Measurements from ENCODE around the gene PAM16.
"Not testable (repeated sequence)": the region's sequence is repeated elsewhere in the genome, so short reads cannot be mapped to it uniquely, and the experiment has no call there.

The PAM16 gene

DNA sequence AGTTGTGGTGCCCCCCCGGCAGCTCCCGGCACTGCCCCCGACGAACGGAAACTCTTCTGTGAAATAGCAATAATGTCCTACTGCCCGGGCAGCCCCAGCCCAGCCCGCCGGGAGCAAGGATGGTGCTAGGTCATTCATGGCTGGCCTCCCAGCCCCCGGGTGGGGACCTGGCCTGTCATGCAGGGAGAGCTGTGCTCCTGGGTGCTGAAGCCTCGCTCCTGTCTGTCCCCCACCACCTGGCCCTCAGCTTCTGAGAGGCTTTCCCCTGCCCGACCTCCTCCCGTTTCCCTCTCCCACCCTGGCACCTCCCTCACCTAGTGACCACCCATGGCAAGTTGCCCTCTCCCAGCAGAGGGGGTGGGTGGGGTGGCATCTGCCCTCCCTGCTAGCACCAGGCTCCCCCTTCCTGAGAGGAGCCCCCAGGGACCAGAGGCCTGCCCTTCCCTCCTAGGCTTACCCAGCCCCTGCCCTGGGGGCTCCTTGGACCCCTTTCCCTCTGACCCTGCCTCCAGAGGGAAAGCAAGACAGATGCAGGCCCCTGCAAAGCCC, 13.5 kb downstream of the PAM16 start:
- DNase-seq (ENCODE audit: insufficient read length, low spot score): no peak
- FAIRE-seq: no peak

- FAIRE-seq (no peak), DNase-seq (ENCODE audit: insufficient read length, low spot score) (no peak)
These were observed 14.2 kb downstream of the PAM16 start for GRCh38 chr16:4336701-4337539.

DNA sequence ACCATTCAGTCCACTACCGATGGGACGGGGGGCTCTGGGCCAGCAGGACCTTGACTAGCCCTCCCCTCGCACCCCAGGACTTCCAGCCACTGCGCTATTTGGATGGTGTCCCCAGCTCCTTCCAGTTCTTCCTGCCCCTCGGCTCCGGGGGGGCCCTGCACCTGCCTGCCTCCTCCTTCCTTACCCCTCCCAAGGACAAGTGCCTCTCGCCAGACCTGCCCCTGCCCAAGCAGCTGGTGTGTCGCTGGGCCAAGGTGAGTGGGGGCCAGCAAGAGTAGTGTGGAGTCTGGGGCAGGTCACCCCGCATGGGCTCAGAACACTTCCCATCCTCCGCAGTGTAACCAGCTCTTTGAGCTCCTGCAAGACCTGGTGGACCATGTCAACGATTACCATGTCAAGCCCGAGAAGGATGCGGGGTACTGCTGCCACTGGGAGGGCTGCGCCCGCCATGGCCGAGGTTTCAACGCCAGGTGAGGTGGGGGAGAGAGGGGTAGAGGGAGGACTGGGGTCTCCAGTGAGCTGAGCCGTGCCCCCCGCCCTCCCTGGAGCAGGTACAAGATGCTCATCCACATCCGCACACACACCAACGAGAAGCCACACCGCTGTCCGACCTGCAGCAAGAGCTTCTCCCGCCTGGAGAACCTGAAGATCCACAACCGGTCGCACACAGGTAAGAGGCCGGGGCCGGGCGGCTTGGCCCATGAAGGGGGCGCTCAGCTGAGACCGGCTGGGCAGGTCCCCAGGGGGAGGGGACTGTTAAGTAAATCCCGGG, 16.2 kb downstream of the PAM16 start:
- DNase-seq (ENCODE audit: insufficient read length, low spot score): no peak

DNA sequence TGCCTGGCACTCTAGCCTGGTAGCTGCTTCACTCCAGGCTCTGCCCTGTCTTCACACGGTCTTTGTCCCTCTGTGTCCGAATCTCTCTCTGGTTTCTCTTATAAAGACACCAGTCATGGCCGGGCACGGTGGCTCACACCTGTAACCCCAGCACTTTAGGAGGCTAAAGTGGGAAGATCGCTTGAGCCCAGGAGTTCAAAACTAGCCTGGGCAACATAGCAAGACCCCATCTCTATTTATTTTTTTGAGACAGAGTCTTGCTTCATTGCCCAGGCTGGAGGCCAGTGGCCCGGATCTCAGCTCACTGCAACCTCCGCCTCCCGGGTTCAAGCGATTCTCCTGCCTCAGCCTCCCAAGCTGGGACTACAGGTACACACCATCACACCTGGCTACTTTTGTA, 17.4 kb downstream of the PAM16 start:
- DNase-seq (ENCODE audit: insufficient read length, low spot score); FAIRE-seq: not testable (repeated sequence)

More for the DNA sequence above, 16.2 kb downstream of the PAM16 start:
- no peak for FAIRE-seq

DNA sequence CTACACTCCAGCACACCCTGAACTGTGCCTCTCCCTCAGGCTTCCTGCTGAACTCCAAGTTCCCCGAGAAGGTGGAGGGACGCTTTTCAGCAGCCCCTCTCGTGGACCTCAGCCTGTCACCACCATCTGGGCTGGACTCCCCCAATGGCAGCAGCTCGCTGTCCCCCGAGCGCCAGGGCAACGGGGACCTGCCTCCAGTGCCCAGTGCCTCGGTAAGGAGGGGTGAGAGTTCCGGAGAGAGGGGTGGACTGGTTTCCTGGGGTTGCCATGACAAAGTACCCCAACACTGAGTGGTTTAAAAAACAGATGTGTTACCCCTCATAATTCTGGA, 17.8 kb downstream of the PAM16 start:
- FAIRE-seq: no peak
- DNase-seq (ENCODE audit: insufficient read length, low spot score): no peak

DNA sequence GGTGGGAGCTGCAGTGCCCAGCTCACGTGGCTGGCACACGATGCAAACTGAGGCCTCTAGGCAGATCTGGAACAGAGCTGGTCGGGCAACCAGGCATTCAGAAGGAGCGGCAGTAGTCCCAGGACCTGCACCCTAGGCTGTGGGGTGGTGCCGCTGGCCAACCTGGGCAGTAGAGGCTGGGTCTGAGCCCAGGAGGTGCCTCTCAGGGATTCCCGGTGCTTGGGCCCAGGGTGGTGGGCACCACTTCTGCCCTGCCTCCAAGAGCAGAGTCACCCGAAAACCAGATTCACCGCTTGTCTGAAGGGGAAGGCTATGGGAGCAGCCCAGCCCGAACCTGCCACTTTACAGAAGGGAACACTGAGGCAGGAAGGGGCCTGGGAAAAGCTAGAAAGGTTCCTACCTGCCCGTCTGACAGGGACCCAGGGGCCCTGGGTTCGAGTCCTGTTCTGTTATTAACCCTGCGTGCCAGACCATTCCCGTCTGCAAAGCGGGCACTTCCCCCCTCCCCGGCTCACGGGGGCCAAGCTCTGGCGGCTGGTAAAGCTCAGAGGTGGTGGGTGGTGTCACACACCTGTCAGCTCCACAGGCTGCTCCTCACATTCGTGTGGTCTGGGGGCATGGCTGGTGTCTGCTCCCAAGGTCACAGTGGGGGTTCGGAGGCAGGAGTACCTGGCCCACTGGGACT, 18.4 kb downstream of the PAM16 start:
- no peak for FAIRE-seq
- DNase-seq (ENCODE audit: insufficient read length, low spot score): no peak

GRCh38 chr16:4332083-4332482, 19.0 kb downstream of the PAM16 start:
- no peak for DNase-seq (ENCODE audit: insufficient read length, low spot score)
- no peak for FAIRE-seq

DNA sequence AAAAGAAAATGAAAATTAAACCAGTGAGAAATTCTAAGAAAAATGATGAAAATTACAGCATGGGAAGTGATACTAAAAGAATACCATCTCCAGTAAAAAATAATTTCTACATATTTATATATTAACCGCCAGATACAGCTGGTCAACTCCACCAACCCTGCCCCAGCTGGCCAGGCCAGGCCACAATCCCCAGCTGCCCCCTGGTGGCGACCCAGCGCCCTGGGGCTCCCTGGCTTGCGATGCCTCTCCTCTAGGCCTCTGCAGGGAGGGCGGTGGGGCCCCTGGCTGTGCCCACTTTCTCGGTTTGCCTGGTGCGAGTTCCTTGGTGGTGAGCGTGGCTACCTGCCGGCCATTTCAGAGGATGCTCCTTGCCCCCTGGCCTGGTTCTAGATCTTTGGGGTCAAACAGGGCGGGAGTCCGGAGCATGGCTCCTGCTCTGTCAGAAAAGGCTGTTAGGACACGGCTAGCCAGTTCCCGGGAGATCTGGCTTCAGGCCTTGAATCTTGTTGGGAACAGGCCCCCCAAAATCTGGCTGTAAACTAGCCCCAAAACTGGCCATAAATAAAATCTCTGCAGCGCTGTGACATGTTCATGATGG, 20.7 kb downstream of the PAM16 start:
- DNase-seq (ENCODE audit: insufficient read length, low spot score): peak; percentile 96
- FAIRE-seq: peak; percentile 83

GRCh38 chr16:4328782-4329775, 22.0 kb downstream of the PAM16 start:
- DNase-seq (ENCODE audit: insufficient read length, low spot score) (no peak), FAIRE-seq (no peak)

GRCh38 chr16:4328046-4328781, 22.9 kb downstream of the PAM16 start:
- DNase-seq (ENCODE audit: insufficient read length, low spot score) (no peak), FAIRE-seq (no peak)

DNA sequence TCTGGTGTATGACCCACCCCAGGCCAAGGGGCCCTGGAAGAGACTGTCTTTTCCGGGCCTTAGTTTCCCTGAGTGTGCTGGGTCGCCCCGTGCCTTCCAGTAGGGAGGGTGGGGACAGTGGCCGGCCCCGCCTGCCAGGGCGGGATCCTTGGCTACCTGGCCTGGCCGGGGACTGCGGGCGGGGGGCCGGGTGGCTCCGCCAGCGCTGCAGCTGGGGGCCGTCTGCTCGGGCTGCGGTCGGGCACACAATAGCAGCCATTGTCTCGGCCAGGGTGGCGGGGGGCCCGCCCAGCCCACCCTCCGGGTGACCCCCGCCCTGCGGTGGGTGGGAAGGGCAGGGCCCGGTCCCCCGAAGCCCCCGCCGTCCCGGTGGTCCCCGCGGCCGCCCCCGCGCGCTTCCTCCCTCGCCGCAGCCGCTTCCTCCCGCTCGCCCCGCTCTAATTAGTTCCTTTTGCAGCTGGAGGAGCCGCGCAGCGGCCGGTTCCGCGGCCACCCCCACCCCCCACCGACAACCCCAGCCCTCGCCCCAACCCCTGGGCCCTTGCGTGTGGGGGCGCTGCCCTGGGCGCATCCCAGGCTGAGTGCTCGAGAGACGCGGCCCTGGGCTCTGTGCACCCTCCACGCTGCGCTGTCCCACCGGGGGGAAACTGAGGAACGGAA, 23.6 kb downstream of the PAM16 start:
- DNase-seq (ENCODE audit: insufficient read length, low spot score) (no peak), FAIRE-seq (no peak)

- DNase-seq (ENCODE audit: insufficient read length, low spot score) (no peak), FAIRE-seq (no peak)
These were observed 25.8 kb downstream of the PAM16 start for GRCh38 chr16:4325253-4325758.

GRCh38 chr16:4324492-4325252, 26.4 kb downstream of the PAM16 start:
- DNase-seq (ENCODE audit: insufficient read length, low spot score): no peak
- no peak for FAIRE-seq

DNA sequence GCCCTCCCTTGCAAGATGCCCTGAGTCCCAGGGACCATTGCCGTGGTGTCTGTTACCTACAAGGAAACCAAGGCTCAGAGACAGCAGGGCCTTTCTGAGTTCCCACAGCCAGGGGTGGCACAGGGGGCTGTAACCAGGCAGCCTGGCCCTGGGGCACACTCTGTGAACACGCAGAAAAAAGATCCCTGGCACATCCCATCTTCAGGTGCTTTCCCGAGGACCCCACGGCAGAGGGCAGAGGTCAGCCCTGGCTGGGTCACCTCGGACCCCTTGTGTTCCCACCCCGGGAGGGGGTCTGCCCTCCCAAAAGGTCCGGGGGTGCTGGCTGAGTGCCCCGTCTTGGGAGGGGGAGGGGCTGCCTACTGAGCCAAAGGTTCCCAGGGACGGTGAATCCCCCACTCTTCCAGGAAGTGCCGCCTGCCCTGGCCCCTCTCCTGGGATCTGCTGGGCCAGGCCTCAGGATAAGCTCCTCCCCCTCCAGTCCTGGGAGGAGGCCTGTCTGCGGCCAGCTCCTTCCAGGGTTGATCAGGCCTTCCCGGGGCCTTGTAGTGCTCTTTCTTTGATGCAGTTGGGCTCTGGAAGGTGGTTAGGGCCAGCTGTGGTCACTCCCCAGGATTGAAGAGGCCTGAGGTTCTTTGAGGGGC, 27.2 kb downstream of the PAM16 start:
- FAIRE-seq (no peak), DNase-seq (ENCODE audit: insufficient read length, low spot score) (no peak)

DNA sequence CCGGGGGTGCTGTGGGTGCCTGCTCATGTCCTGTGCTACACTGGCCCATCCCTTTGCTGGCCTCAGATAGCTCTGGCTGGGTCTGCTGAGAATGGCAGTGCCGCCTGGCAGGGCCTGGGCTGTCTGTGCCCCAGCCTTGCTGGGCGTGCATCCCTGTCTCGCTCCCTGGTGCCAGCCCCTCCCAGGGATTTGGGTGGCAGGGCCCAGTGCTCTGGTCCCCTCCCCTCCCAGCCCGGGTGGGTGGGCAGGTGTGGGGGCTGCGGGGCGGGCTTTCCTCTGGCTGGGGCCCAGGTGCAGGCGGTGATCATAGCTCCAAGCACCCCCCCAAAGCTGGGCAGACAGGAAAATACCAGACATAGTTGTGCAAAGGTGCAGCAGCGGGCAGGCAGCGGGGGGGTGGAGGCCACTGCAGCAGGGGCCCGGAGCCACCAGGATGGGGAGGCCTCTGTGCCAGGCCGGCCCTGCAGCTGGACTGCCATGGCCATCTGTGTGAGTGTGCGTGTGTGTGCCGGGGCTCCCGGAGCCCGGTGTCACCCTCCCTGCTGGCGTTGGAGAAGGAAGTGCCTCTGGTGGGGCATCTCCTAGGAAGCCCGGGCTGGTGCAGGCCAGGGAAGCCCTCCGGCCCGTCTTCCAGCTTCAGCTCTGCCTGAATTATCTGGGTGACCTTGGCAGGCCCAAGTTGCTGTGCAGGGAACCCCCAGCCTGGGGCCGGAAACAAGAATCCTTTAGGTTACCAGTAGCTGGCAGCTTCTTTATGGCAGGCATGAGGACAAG, 27.9 kb downstream of the PAM16 start:
- FAIRE-seq (no peak), DNase-seq (ENCODE audit: insufficient read length, low spot score) (no peak)
